OCI-LY3 (cell line): ENCODE measurements around the gene TECPR1.

Experiments used
- H2AFZ ChIP-seq: fragments of 200-600, 300-600 bp; shearing (Covaris generic); 2 replicates; pipeline ENCODE4 v1.6.0; 2014; ENCODE audit warnings: antibody characterized with exemption, low read depth, low read length
- H3K27ac ChIP-seq: fragments of 200-600, 300-600 bp; sonication (generic); 2 replicates; pipeline ENCODE4 v1.5.1; 2014; ENCODE audit warnings: mild to moderate bottlenecking, low read length, moderate library complexity, mixed read lengths
- H3K27me3 ChIP-seq: fragments of 200-600, 300-600 bp; sonication (generic); 2 replicates; pipeline ENCODE4 v1.6.1; 2014; ENCODE audit warnings: low read depth, low read length, mixed read lengths
- H3K36me3 ChIP-seq: fragments of 200-600, 300-600 bp; sonication (generic); replicated peaks from 2 replicates; pipeline ENCODE3; 2014; ENCODE audit warnings: low read depth, low read length, mixed read lengths
- H3K4me1 ChIP-seq: fragments of 300-600, 200-600 bp; sonication (generic); 2 replicates; pipeline ENCODE4 v1.6.1; 2014; ENCODE audit warnings: low read length, mixed read lengths
- H3K4me2 ChIP-seq: fragments of 200-600, 300-600 bp; sonication (generic); 2 replicates; pipeline ENCODE4 v1.6.1; 2014; ENCODE audit warnings: low read length, mixed read lengths
- H3K4me3 ChIP-seq: fragments of 300-600, 200-600 bp; sonication (generic); 2 replicates; pipeline ENCODE4 v1.5.1; 2014; ENCODE audit warnings: antibody characterized with exemption, mild to moderate bottlenecking, low read length, moderate library complexity
- H3K79me2 ChIP-seq: fragments of 300-600, 200-600 bp; shearing (Covaris generic); 2 replicates; pipeline ENCODE4 v1.6.1; 2014; ENCODE audit warnings: mild to moderate bottlenecking, low read length, mixed read lengths
- H3K9ac ChIP-seq: fragments of 300-600, 200-600 bp; shearing (Covaris generic); 2 replicates; pipeline ENCODE4 v1.6.0; 2014; ENCODE audit warnings: mild to moderate bottlenecking, low read length, moderate library complexity
- H3K9me3 ChIP-seq: fragments of 200-600, 300-600 bp; shearing (Covaris generic); 2 replicates; pipeline ENCODE4 v1.6.1; 2014; ENCODE audit warnings: low read length, mixed read lengths; ENCODE audit not compliant: insufficient read depth
- H4K20me1 ChIP-seq: fragments of 200-600, 300-600 bp; sonication (generic); 2 replicates; pipeline ENCODE4 v1.6.1; 2016; ENCODE audit warnings: low read length, mixed read lengths; ENCODE audit not compliant: insufficient read depth
- CTCF ChIP-seq: fragments of 200-600, 300-600 bp; sonication (generic); IDR thresholded peaks from 2 replicates; pipeline ENCODE4 v1.5.1; 2014; ENCODE audit warnings: antibody characterized with exemption, low read length, low read depth
- EZH2phosphoT487 ChIP-seq: fragments of 200-600 bp; shearing (Covaris generic); IDR thresholded peaks from 2 replicates; pipeline ENCODE4 v1.6.1; 2018; ENCODE audit warnings: antibody characterized with exemption, mixed run types, low read depth

The TECPR1 gene

DNA sequence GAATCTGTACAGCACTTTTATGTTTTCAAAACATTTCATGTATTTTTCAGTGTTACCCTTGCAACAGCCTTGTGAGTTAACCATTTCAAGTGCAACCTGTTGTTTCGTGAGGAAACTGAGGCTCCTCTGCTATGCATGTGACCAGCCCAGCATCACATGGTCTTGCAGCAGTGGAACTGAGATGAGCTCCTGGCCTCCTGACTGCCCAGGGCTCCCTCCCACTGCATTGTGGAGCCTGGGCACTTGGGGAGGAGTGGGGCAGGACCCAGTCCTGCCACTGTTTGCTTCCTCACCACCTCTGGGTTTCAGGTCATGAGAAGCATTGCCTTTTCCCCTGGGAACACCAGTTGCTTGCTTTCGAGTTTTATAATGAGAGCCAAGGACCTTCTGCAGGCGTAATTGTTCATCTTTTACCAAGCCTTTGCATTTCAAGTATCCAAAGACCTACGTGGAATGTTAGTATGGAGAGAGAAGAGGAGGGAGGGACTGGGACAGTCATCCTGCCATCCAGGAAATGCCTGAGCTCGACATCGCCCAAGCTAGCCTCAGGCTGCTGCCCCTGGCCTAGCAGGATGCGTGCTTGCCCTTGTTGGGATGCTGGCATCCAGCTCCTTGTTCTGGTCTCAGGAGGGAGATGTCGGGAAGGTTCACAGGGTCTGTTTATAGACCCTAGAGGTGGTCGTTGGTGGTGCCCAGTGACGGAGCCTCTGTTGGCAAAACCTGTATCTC lies 73.1 kb downstream of the TECPR1 start:
- Histone ChIP-seq H3K4me2 (no peak overlapping the region), H3K4me1 (no peaks in the 10 kb centered on the region), H3K9ac (no peak overlapping the region), H3K79me2 (no peaks in the 10 kb centered on the region), H2AFZ (no peak overlapping the region), H4K20me1 (0 out of 2 replicates have a peak, but pooled peaks cover 5% of the 10 kb centered on the region), H3K27ac (no peak overlapping the region), H3K27me3 (no peaks in the 10 kb centered on the region), H3K9me3 (no peaks in the 10 kb centered on the region), H3K36me3 (no peaks in the 10 kb centered on the region), H3K4me3 (no peak overlapping the region)
- TF ChIP-seq EZH2phosphoT487 (no peak), CTCF (no peak)

DNA sequence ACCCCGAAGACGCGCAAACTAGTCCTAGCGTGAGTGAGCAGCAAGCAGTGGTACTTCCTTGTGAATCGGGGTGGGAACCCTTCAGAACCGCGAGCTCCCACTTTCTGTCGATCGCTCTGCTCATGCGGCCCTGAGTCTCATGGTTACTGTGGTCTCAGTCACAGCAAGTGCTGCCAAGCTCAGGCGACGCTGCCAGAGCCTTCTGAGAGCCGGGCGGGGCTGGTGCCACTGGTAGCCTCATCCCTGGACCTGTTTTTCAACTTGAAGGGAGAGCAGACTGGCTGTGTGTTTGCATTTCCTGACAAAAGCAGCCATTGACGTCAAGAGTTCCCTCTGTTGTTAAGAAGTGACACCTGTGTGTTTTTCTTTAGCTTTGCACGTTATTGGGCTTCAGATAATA lies 73.7 kb downstream of the TECPR1 start:
- Histone ChIP-seq H3K36me3 (no peaks in the 10 kb centered on the region), H3K4me1 (no peaks in the 10 kb centered on the region), H3K9ac (no peak overlapping the region), H3K27ac (no peak overlapping the region), H4K20me1 (0 out of 2 replicates have a peak, but pooled peaks cover 5% of the 10 kb centered on the region), H2AFZ (no peak overlapping the region), H3K4me3 (no peak overlapping the region), H3K4me2 (no peak overlapping the region), H3K27me3 (no peaks in the 10 kb centered on the region), H3K79me2 (no peaks in the 10 kb centered on the region), H3K9me3 (no peaks in the 10 kb centered on the region)
- TF ChIP-seq EZH2phosphoT487: no peak
- no peak for TF ChIP-seq CTCF

DNA sequence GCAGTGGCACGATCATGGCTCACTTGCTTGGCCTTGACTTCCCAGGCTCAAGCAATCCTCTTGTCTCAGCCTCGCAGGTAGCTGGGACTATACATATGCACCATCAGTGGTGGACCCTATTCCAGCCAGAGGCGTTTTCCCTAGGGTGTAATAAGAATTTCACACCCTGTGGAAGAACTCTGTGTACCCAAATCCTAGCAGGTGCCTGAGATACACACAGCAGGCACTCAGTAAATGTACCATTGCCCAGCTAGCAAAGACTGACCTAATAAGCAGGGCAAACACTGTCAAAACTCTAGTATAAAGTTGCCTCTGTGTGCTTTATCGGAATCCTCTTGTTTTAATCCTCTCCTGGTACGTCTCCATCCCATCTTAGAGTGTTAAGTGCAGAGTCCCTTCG lies 74.5 kb downstream of the TECPR1 start:
- Histone ChIP-seq H4K20me1 (0 out of 2 replicates have a peak, but pooled peaks cover 5% of the 10 kb centered on the region), H3K9me3 (no peaks in the 10 kb centered on the region), H3K36me3 (no peaks in the 10 kb centered on the region), H2AFZ (no peak overlapping the region), H3K27ac (no peak overlapping the region), H3K9ac (no peak overlapping the region), H3K79me2 (no peaks in the 10 kb centered on the region), H3K4me3 (no peak overlapping the region), H3K4me1 (no peaks in the 10 kb centered on the region), H3K27me3 (no peaks in the 10 kb centered on the region), H3K4me2 (no peak overlapping the region)
- no peak for TF ChIP-seq CTCF
- no peak for TF ChIP-seq EZH2phosphoT487

DNA sequence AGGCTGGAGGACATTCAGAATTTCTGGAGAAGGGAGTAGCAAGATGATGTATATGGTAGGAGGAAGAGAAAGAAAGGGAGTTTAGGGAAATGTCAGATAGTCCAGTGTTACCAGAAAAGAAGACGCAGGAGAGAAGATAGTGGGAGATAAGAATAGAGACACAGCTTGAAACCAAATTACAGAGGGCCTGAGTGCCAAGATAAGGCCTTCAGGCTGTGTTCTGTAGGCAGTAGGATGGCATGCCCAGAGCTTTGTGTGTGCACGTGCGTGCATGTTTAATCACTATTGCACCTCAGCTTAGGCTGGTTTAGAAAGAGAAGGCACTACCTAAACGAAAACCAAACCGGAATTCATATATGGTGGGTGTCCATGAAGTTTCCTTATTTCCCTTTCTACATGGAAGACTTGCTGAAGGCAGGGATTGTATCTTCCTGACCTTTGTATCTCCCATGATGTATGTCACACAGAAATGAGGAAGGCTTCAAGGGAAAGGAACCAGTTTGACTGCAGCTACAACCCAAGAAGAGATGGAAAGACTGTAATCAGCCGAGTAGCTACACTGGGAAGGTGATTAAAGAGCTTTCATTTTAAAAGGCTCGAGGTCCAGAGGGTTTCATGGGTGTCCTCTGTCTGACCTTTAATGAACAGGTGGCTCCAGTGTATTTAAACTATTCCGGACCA lies 76.6 kb downstream of the TECPR1 start:
- H3K4me1 ChIP-seq: no peaks in the 10 kb centered on the region
- TF ChIP-seq CTCF (no peak), EZH2phosphoT487 (no peak)
- H3K4me3 ChIP-seq: no peak overlapping the region
- H3K9me3 ChIP-seq: no peaks in the 10 kb centered on the region
- H3K36me3 ChIP-seq: no peaks in the 10 kb centered on the region
- H3K4me2 ChIP-seq: no peak overlapping the region
- H4K20me1 ChIP-seq: 0 out of 2 replicates have a peak, but pooled peaks cover 5% of the 10 kb centered on the region
- no peak overlapping the region for H3K27ac ChIP-seq
- no peak overlapping the region for H3K9ac ChIP-seq
- H3K27me3 ChIP-seq: no peaks in the 10 kb centered on the region
- no peaks in the 10 kb centered on the region for H3K79me2 ChIP-seq
- H2AFZ ChIP-seq: no peak overlapping the region
